Ovary (tissue), 3 donors: ENCODE results near the gene C20orf204.

ENCODE experiments used
- CTCF ChIP-seq, 3 donors: fragments of 450-650 bp in 2 of 3; fragments of 200-600 bp in 1 of 3; IDR thresholded peaks; one replicate each; pipeline versions ENCODE4 v1.5.1 to v1.8.0; 2016 to 2022; ENCODE audit warnings: antibody characterized with exemption in 3 of 3, mild to moderate bottlenecking in 1 of 3
- POLR2A ChIP-seq: fragments of 450-650 bp; IDR thresholded peaks from one replicate; pipeline ENCODE4 v1.6.1; 2017; ENCODE audit warnings: antibody characterized with exemption, mild to moderate bottlenecking, moderate library complexity
- donor health status: DM: no; HTN: no; CAD: no.

GRCh38 chr20:64082126-64082731 is 46.2 kb downstream of the C20orf204 start:
- TF ChIP-seq POLR2A = no peak
- no peak for TF ChIP-seq CTCF (IDR thresholded peaks at IDR 0.05)
